SU-DHL-6 (cell line): ENCODE measurements around the gene EPN1.

ENCODE experiments used
- H2AFZ ChIP-seq: fragments of 200-600 bp; sonication (generic); 2 replicates; pipeline ENCODE4 v1.6.1; 2014; ENCODE audit warnings: low read depth, mild to moderate bottlenecking, moderate library complexity, mixed read lengths, antibody characterized with exemption, low read length; ENCODE audit not compliant: severe bottlenecking
- H3F3A ChIP-seq: fragments of 200-600 bp; shearing (Covaris generic); 2 replicates; pipeline ENCODE4 v1.6.0; 2016; ENCODE audit warnings: antibody characterized with exemption, mild to moderate bottlenecking; ENCODE audit not compliant: insufficient read depth
- H3K27ac ChIP-seq: fragments of 200-600 bp; sonication (generic); 2 replicates; pipeline ENCODE4 v1.5.1; 2016; ENCODE audit warnings: low read depth, mild to moderate bottlenecking, low read length, moderate library complexity, mixed read lengths
- H3K27me3 ChIP-seq: fragments of 200-600 bp; sonication (generic), shearing (Covaris generic); 2 replicates; pipeline ENCODE4 v1.6.0; 2014; ENCODE audit warnings: mild to moderate bottlenecking, low read length
- H3K36me3 ChIP-seq: fragments of 200-600 bp; sonication (generic); 2 replicates; pipeline ENCODE4 v1.6.1; 2014; ENCODE audit warnings: mild to moderate bottlenecking, low read length, mixed read lengths
- H3K4me2 ChIP-seq: fragments of 300-600, 200-600 bp; shearing (Covaris generic), sonication (generic); 2 replicates; pipeline ENCODE4 v1.6.0; 2014; ENCODE audit warnings: low read length, low read depth, mild to moderate bottlenecking; ENCODE audit not compliant: poor library complexity, severe bottlenecking
- H3K4me3 ChIP-seq: fragments of 200-600 bp; sonication (generic); 2 replicates; pipeline ENCODE4 v1.5.1; 2014; ENCODE audit warnings: antibody characterized with exemption, low read length, mild to moderate bottlenecking, mixed read lengths; ENCODE audit not compliant: insufficient read depth, poor library complexity, severe bottlenecking
- H3K79me2 ChIP-seq: fragments of 200-600 bp; sonication (generic); 2 replicates; pipeline ENCODE4 v1.6.1; 2014; ENCODE audit warnings: mild to moderate bottlenecking, low read length, moderate library complexity; ENCODE audit not compliant: insufficient read depth
- H3K9ac ChIP-seq: fragments of 200-600 bp; sonication (generic); 2 replicates; pipeline ENCODE4 v1.7.0; 2014; ENCODE audit warnings: mild to moderate bottlenecking, low read length
- H3K9me2 ChIP-seq: fragments of 200-600 bp; sonication (generic); replicated peaks from 2 replicates; pipeline ENCODE4 v1.6.1; 2014; ENCODE audit warnings: low read length; ENCODE audit not compliant: insufficient read depth
- H3K9me3 ChIP-seq: fragments of 200-600 bp; sonication (generic); 2 replicates; pipeline ENCODE4 v1.6.1; 2014; ENCODE audit warnings: low read length, mixed read lengths; ENCODE audit not compliant: insufficient read depth
- H4K20me1 ChIP-seq: fragments of 200-600 bp; sonication (generic); 2 replicates; pipeline ENCODE4 v1.6.1; 2014; ENCODE audit warnings: low read depth, mild to moderate bottlenecking, antibody characterized with exemption, low read length, moderate library complexity, mixed read lengths
- EZH2phosphoT487 ChIP-seq: fragments of 200-600 bp; sonication (generic), shearing (Covaris generic); conservative IDR thresholded peaks from 2 replicates; pipeline ENCODE4 v1.6.1; 2018; ENCODE audit warnings: mild to moderate bottlenecking, antibody characterized with exemption, low read length, moderate library complexity, mixed read lengths
- TF ChIP-seq, protein P1 (sequence below): fragments of 200-600 bp; sonication (generic); IDR thresholded peaks from one replicate; pipeline ENCODE4 v1.5.1; 2017; ENCODE audit warnings: antibody characterized with exemption, mild to moderate bottlenecking, low read length, moderate library complexity; ENCODE audit not compliant: insufficient read depth, poor library complexity, severe bottlenecking

Gene EPN1

DNA sequence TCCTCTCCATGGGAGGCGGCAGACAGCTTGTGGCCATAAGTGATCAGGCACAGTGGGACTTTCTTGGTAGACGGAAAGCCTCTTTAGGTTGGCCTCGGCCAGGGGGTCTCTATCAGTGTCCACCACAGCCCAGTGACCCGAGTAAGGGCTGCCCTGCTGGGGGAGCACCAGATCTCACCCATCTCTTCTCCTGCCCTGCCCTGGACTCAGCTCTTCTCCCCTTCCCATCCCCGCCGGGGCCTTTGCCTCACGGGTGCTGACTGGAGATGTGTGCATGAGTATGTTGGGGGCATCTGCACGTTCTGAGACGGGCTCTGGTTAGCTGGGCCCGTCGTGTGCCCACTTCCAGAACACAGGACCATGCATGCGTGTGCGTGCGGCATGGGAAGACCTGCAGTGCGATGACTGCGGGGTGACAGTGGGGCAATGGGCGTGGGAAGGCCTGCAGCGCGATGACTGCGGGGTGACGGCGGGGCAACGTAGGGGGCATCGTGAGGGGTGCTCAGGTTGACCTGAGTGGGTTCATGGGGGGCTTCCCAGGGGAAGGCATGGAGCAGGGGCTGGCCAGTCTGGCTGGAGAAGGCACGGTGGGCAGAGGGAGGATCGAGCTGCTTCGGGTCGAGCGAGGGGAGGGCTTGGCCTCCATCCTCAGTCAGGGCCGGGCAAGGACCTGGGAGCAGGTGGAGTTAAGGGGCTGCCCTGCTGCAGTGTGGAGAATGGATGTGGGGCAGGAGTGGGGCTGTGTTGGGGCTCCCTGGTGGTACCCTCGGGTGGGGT, 15.9 kb downstream of the EPN1 start:
- Histone ChIP-seq H3K27me3 (no peaks in the 10 kb centered on the region), H3K36me3 (no peaks in the 10 kb centered on the region), H2AFZ (no peak overlapping the region), H3K79me2 (peaks cover 13% of the 10 kb centered on the region; the same call in 1 of the 2 replicates), H3K9me3 (no peaks in the 10 kb centered on the region), H3F3A (no peaks in the 10 kb centered on the region), H3K4me2 (no peak overlapping the region), H3K9me2 (no peaks in the 10 kb centered on the region), H3K27ac (no peak overlapping the region), H3K9ac (no peak overlapping the region), H3K4me3 (no peak overlapping the region), H4K20me1 (no peaks in the 10 kb centered on the region)
- TF ChIP-seq, protein P1, sequence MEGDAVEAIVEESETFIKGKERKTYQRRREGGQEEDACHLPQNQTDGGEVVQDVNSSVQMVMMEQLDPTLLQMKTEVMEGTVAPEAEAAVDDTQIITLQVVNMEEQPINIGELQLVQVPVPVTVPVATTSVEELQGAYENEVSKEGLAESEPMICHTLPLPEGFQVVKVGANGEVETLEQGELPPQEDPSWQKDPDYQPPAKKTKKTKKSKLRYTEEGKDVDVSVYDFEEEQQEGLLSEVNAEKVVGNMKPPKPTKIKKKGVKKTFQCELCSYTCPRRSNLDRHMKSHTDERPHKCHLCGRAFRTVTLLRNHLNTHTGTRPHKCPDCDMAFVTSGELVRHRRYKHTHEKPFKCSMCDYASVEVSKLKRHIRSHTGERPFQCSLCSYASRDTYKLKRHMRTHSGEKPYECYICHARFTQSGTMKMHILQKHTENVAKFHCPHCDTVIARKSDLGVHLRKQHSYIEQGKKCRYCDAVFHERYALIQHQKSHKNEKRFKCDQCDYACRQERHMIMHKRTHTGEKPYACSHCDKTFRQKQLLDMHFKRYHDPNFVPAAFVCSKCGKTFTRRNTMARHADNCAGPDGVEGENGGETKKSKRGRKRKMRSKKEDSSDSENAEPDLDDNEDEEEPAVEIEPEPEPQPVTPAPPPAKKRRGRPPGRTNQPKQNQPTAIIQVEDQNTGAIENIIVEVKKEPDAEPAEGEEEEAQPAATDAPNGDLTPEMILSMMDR, result no peak
- TF ChIP-seq EZH2phosphoT487, result no peak

DNA sequence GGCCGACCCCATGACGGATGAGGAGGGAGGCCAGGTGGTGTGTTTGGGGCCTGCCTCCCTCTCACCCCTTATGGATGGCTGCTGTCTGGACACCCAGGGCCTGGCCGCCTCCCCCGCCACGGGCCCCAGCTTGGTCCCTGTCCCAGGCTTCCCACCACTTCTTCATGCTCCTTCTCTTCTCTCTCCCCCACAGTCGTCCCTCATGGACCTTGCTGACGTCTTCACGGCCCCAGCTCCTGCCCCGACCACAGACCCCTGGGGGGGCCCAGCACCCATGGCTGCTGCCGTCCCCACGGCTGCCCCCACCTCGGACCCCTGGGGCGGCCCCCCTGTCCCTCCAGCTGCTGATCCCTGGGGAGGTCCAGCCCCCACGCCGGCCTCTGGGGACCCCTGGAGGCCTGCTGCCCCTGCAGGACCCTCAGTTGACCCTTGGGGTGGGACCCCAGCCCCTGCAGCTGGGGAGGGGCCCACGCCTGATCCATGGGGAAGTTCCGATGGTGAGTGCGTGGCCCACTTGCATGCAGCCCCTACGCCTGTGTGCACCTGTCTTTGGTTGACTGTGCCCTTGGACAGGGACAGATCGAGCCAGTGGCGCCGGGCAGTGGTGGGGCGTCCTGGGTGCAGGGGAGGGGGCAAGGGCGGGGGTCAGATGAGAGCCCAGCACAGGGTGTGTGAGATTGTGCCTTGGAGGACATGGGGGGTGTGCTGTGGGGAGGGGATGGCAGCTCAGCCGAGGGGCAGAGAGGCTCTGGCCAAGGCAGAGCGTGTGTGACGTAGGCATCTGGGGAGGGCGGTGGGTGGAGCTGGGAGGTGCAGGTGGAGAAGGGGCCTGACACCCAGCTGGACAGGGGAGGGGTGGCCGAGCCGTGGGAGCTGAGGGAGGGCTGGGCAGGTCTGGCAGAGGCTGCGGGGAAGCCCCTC, 16.8 kb downstream of the EPN1 start:
- H3K4me3 ChIP-seq, result no peak overlapping the region
- no peak overlapping the region for H2AFZ ChIP-seq
- no peaks in the 10 kb centered on the region for H4K20me1 ChIP-seq
- H3F3A ChIP-seq, result no peaks in the 10 kb centered on the region
- no peaks in the 10 kb centered on the region for H3K9me2 ChIP-seq
- no peak overlapping the region for H3K27ac ChIP-seq
- no peaks in the 10 kb centered on the region for H3K36me3 ChIP-seq
- H3K79me2 ChIP-seq, result peaks cover 5% of the 10 kb centered on the region; the same call in 1 of the 2 replicates
- no peak overlapping the region for H3K4me2 ChIP-seq
- H3K9ac ChIP-seq, result no peak overlapping the region
- no peaks in the 10 kb centered on the region for H3K27me3 ChIP-seq
- TF ChIP-seq, protein P1, result no peak
- H3K9me3 ChIP-seq, result no peaks in the 10 kb centered on the region

- no peak overlapping the region for H3K9ac ChIP-seq
- no peaks in the 10 kb centered on the region for H3K36me3 ChIP-seq
- no peak overlapping the region for H3K4me2 ChIP-seq
- no peak overlapping the region for H3K27ac ChIP-seq
- H3F3A ChIP-seq, result no peaks in the 10 kb centered on the region
- no peaks in the 10 kb centered on the region for H3K9me3 ChIP-seq
- no peak overlapping the region for H2AFZ ChIP-seq
- H3K27me3 ChIP-seq, result no peaks in the 10 kb centered on the region
- H3K9me2 ChIP-seq, result no peaks in the 10 kb centered on the region
- H3K4me3 ChIP-seq, result no peak overlapping the region
- TF ChIP-seq, protein P1, result no peak
- TF ChIP-seq EZH2phosphoT487, result no peak
- H4K20me1 ChIP-seq, result no peaks in the 10 kb centered on the region
- no peaks in the 10 kb centered on the region for H3K79me2 ChIP-seq
These were observed 17.7 kb downstream of the EPN1 start for GRCh38 chr19:55692681-55693081.
